A549 (cell line): ENCODE measurements around the gene ZBTB46. TPM values are rescaled to one million over a fixed set of nuclear protein-coding genes. Genes with fewer than 3 reads are reported as not detected.
"Not testable (repeated sequence)": the region's sequence is repeated elsewhere in the genome, so short reads cannot be mapped to it uniquely, and the experiment has no call there.

Experiments
- ATAC-seq, 2 experiments: fragments of 200-7000 bp in 1 of 2; fragments of >200 bp in 1 of 2; cut with Nextera tagmentation in 1 of 2; cut with Tn5 transposase in 1 of 2; 3 replicates each; pipeline versions ENCODE4 v1.8.0 to v1.9.1; 2018 to 2020; ENCODE audit warnings: mild to moderate bottlenecking in 1 of 2, moderate library complexity in 1 of 2
- CTCF ChIA-PET: fragments of 300-600 bp; sonication (Branson Sonifier 250); formaldehyde crosslinking; extraction: SDS; loops from one replicate; lab custom pipeline; 2021; ENCODE audit warnings: antibody characterized with exemption, inconsistent platforms; lab: Yijun Ruan, JAX
- POLR2A ChIA-PET: fragments of 350-600 bp; formaldehyde crosslinking; extraction: SDS; loops from one replicate; lab custom pipeline; 2021; ENCODE audit warnings: antibody characterized with exemption, inconsistent platforms; lab: Yijun Ruan, JAX
- DNase-seq, 2 experiments: peaks; one replicate each; pipeline versions ENCODE4 v3.0.0 to v3.0.0-alpha.2; 2011 to 2016; ENCODE audit warnings: low read depth in 1 of 2, low spot score in 1 of 2
- FAIRE-seq: peaks from 2 replicates; lab custom pipeline; 2011; peaks lifted over from hg19 to GRCh38; lab: Jason Lieb, UNC
- H3K27ac ChIP-seq, 2 experiments: fragments of >200 bp; sonication (Bioruptor Twin); formaldehyde crosslinking; 3 replicates each; pipeline ENCODE4 v1.5.1; 2016 to 2017
- H3K4me1 ChIP-seq: fragments of >200 bp; sonication (Bioruptor Twin); formaldehyde crosslinking; 3 replicates; pipeline ENCODE4 v1.6.1; 2016
- H3K4me2 ChIP-seq: fragments of >200 bp; sonication (Bioruptor Twin); formaldehyde crosslinking; 3 replicates; pipeline ENCODE4 v1.6.1; 2016
- H3K4me3 ChIP-seq: fragments of >200 bp; sonication (Bioruptor Twin); formaldehyde crosslinking; 3 replicates; pipeline ENCODE4 v1.5.1; 2016
- H3K9me3 ChIP-seq: fragments of >200 bp; sonication (Bioruptor Twin); formaldehyde crosslinking; 3 replicates; pipeline ENCODE4 v1.6.1; 2016
- CHD2 ChIP-seq: fragments of 150-350 bp; IDR thresholded peaks from 2 replicates; pipeline ENCODE4 v1.6.1; 2014; ENCODE audit warnings: low read length; ENCODE audit not compliant: partially characterized antibody
- CTCF ChIP-seq: fragments of >200 bp; sonication (Bioruptor Twin); formaldehyde crosslinking; IDR thresholded peaks from 3 replicates; pipeline ENCODE4 v1.5.1; 2016
- FOSB ChIP-seq: fragments of 250-450 bp; sonication (Bioruptor Pico); IDR thresholded peaks from 2 replicates; pipeline ENCODE4 v1.5.0; 2020; ENCODE audit warnings: mild to moderate bottlenecking, moderate library complexity
- FOSL2 ChIP-seq, 2 experiments: fragments of 450-650 bp in 1 of 2; fragments of >200 bp in 1 of 2; sonication (Bioruptor Twin) in 1 of 2; formaldehyde crosslinking; IDR thresholded peaks; 2 replicates each; pipeline versions ENCODE4 v1.5.0 to v1.6.1; 2016 to 2020; ENCODE audit warnings: mild to moderate bottlenecking in 1 of 2, moderate library complexity in 1 of 2
- HDAC2 ChIP-seq: fragments of 200-600 bp; sonication (generic); IDR thresholded peaks from 2 replicates; pipeline ENCODE4 v1.6.1; 2016
- MAFK ChIP-seq: fragments of 450-650 bp; IDR thresholded peaks from 2 replicates; pipeline ENCODE4 v1.6.1; 2014; ENCODE audit not compliant: partially characterized antibody
- NFE2L2 ChIP-seq: fragments of 150-350 bp; conservative IDR thresholded peaks from 2 replicates; pipeline ENCODE4 v1.6.1; 2014; ENCODE audit warnings: low read length
- RAD21 ChIP-seq, 2 experiments: fragments of >200 bp in 1 of 2; sonication (Bioruptor Twin) in 1 of 2; formaldehyde crosslinking in 1 of 2; IDR thresholded peaks in 1 of 2; conservative IDR thresholded peaks in 1 of 2; 2 replicates in 1 of 2; 3 replicates in 1 of 2; pipeline ENCODE4 v1.6.1; 2012 to 2018; ENCODE audit warnings: inconsistent platforms in 1 of 2
- REST ChIP-seq: fragments of 200-600 bp; sonication (generic); IDR thresholded peaks from 2 replicates; pipeline ENCODE4 v1.6.1; 2016; ENCODE audit warnings: antibody characterized with exemption, mild to moderate bottlenecking, moderate library complexity
- RNF2 ChIP-seq: fragments of 200-600 bp; sonication (generic); IDR thresholded peaks from 2 replicates; pipeline ENCODE4 v1.6.1; 2016; ENCODE audit warnings: low read depth, mild to moderate bottlenecking, antibody characterized with exemption, moderate library complexity, borderline replicate concordance
- TFCP2L1 ChIP-seq: fragments of 250-450 bp; sonication (Bioruptor Pico); IDR thresholded peaks from 2 replicates; pipeline ENCODE4 v1.5.0; 2021; ENCODE audit warnings: mild to moderate bottlenecking
- WGBS: methylation state at CpG from one replicate; pipeline ENCODE4 v1.1.6; 2017; ENCODE audit errors: missing lambda C conversion rate; 5-methylcytosine and 5-hydroxymethylcytosine counted together
- polyA plus RNA-seq, 4 experiments: library from polyadenylated mRNA; depleted of rRNA in 3 of 4; stranded (reverse); fragments of >200 nt; fragmentation: RNase III in 1 of 4; extraction: RNeasy Plus Mini Kit Qiagen cat#74134 plus additional on column Dnase treatment in 1 of 4; gene quantifications; 2 replicates in 3 of 4; 3 replicates in 1 of 4; pipeline ENCODE4 v1.2.3, GENCODE V29; 2011 to 2017

ZBTB46 gene
- polyA plus RNA-seq, 2 of the 4 experiments (the other 2 are of a cell fraction) = 0.17 to 0.43 TPM

- DNase-seq = peak in 1 of 2 experiments; percentile 48
- Histone ChIP-seq H3K4me1 (peaks cover 11% of the 10 kb centered on the region), H3K27ac (peak overlapping the region; percentile 16 to 61; a peak in 3 of 6 replicates), H3K4me3 (no peak overlapping the region), H3K4me2 (peak overlapping the region; percentile 44; the same call in 2 of the 3 replicates), H3K9me3 (no peaks in the 10 kb centered on the region)
- ATAC-seq = peak in 1 of 2 experiments; percentile 60; a peak in 3 of 6 replicates
- CTCF ChIA-PET = interaction anchor here (0.6 to 2.5 kb wide), 9 partner anchors 9 to 275 kb away, joined by 3 to 13 read pairs (median 3); no protein-coding TSS in a partner anchor
- TF ChIP-seq CHD2 (no peak), NFE2L2 (0 out of 2 replicates have a peak, but pooled peaks have one; percentile 8), FOSL2 (IDR thresholded peaks at IDR 0.05) (no peak), FOSL2 (CRISPR knock-in tag; IDR thresholded peaks at IDR 0.05) (0 out of 2 replicates have a peak, but pooled peaks have one; percentile 22)
- FAIRE-seq = no peak
- WGBS = 37% methylated on average over 18 of the region's 19 CpGs
- POLR2A ChIA-PET = no interaction called here
Observed at GRCh38 chr20:63778034-63778752, 52.9 kb downstream of the ZBTB46 start.

GRCh38 chr20:63777614-63778013, 53.5 kb downstream of the ZBTB46 start:
- POLR2A ChIA-PET = no interaction called here
- no peak for FAIRE-seq
- Histone ChIP-seq H3K4me3 (no peak overlapping the region), H3K4me2 (0 out of 3 replicates have a peak overlapping the region, but pooled peaks have one; percentile 44), H3K9me3 (no peaks in the 10 kb centered on the region), H3K4me1 (peaks cover 11% of the 10 kb centered on the region), H3K27ac (peak overlapping the region in 1 of 2 experiments; percentile 61; a peak in 2 of 6 replicates)
- WGBS = 92% methylated on average over 13 of the region's 13 CpGs
- ATAC-seq = no peak
- TF ChIP-seq RNF2 = no peak
- TF ChIP-seq HDAC2 = no peak
- peak; percentile 10 for TF ChIP-seq MAFK
- no peak for TF ChIP-seq FOSB (CRISPR knock-in tag)
- CTCF ChIA-PET = interaction anchor here (1.1 to 2.5 kb wide), 7 partner anchors 9 to 109 kb away, joined by 3 to 13 read pairs (median 3); no protein-coding TSS in a partner anchor
- DNase-seq = no peak

- ATAC-seq, H3K27ac ChIP-seq, H3K9me3 ChIP-seq, POLR2A ChIA-PET, H3K4me2 ChIP-seq, DNase-seq, H3K4me3 ChIP-seq, FAIRE-seq: not testable (repeated sequence)
- CTCF ChIA-PET = interaction anchor here (1.1 to 2.5 kb wide), 9 partner anchors 10 to 197 kb away, joined by 3 to 13 read pairs (median 5); partner anchors contain the start of genes ARFRP1 and ZGPAT
- H3K4me1 ChIP-seq = peaks cover 11% of the 10 kb centered on the region
- 93% methylated on average over 17 of the region's 23 CpGs for WGBS
Observed at GRCh38 chr20:63776875-63777274, 54.2 kb downstream of the ZBTB46 start.

GRCh38 chr20:63775096-63775978, 55.7 kb downstream of the ZBTB46 start:
- DNase-seq (no peak), FAIRE-seq (no peak), ATAC-seq (peak; percentile 33 to 60; a peak in 4 of 6 replicates)
- Histone ChIP-seq H3K4me2 (no peak overlapping the region), H3K4me1 (peaks cover 11% of the 10 kb centered on the region), H3K9me3 (no peaks in the 10 kb centered on the region), H3K27ac (no peak overlapping the region), H3K4me3 (no peak overlapping the region)
- ChIA-PET CTCF (interaction anchor here (0.6 to 2.9 kb wide), 20 partner anchors 9 to 274 kb away, joined by 3 to 43 read pairs (median 3); partner anchors contain the start of genes ARFRP1, LIME1 and ZGPAT), POLR2A (no interaction called here)
- peak; percentile 40 for TF ChIP-seq CTCF
- no peak for TF ChIP-seq RNF2
- no peak for TF ChIP-seq REST
- no peak for TF ChIP-seq TFCP2L1
- peak; percentile 27 to 30; a peak in 4 of 5 replicates for TF ChIP-seq RAD21 (conservative IDR thresholded peaks at IDR 0.05 in 1 of 2, IDR thresholded peaks at IDR 0.05 in 1 of 2)
- 83% methylated on average over 42 of the region's 67 CpGs for WGBS
